AG04449 (cell line): ENCODE measurements around the gene COL5A1.

Source experiments
- CTCF ChIA-PET: fragments of 350-600 bp; formaldehyde crosslinking; extraction: SDS; loops from one replicate; lab custom pipeline; 2021; ENCODE audit warnings: antibody characterized with exemption; lab: Yijun Ruan, JAX
- POLR2A ChIA-PET: fragments of 400-600, 350-600 bp; formaldehyde crosslinking; extraction: SDS; loops from one replicate; lab custom pipeline; 2020; ENCODE audit warnings: antibody characterized with exemption, inconsistent platforms; lab: Yijun Ruan, JAX
- DNase-seq: peaks from one replicate; pipeline ENCODE4 v3.0.0-alpha.2; 2010; ENCODE audit warnings: low read depth, low spot score
- H3K4me3 ChIP-seq: 2 replicates; pipeline ENCODE4 v1.5.1; 2011; ENCODE audit warnings: low read depth, mild to moderate bottlenecking, control low read depth, low read length
- TF ChIP-seq, protein P1 (sequence below): IDR thresholded peaks from one replicate; pipeline ENCODE4 v1.5.1; 2011; ENCODE audit warnings: mild to moderate bottlenecking, moderate library complexity, low read length, control low read depth, inconsistent platforms; ENCODE audit not compliant: insufficient read depth; ENCODE audit errors: missing control alignments

The COL5A1 gene

DNA sequence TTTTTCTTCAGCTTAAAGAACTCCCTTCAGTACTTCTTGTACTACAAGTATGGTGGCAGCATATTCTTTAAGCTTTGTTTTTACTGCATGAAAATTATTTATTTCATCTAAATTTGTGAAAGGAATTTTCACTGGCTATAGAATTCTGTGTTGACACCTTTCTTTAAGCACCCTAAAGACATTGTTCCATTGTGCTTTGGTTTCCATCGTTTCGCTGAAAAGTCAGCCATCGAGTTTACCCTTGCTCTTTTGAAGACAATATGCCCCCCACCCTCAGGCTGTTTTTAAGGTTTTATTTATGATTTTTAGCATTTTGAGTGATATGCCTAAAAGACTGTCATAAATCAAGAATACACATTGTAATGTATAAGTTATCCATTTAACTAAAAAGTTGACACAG lies 27.3 kb upstream of the COL5A1 start:
- TF ChIP-seq, protein P1, sequence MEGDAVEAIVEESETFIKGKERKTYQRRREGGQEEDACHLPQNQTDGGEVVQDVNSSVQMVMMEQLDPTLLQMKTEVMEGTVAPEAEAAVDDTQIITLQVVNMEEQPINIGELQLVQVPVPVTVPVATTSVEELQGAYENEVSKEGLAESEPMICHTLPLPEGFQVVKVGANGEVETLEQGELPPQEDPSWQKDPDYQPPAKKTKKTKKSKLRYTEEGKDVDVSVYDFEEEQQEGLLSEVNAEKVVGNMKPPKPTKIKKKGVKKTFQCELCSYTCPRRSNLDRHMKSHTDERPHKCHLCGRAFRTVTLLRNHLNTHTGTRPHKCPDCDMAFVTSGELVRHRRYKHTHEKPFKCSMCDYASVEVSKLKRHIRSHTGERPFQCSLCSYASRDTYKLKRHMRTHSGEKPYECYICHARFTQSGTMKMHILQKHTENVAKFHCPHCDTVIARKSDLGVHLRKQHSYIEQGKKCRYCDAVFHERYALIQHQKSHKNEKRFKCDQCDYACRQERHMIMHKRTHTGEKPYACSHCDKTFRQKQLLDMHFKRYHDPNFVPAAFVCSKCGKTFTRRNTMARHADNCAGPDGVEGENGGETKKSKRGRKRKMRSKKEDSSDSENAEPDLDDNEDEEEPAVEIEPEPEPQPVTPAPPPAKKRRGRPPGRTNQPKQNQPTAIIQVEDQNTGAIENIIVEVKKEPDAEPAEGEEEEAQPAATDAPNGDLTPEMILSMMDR, result no peak
- CTCF ChIA-PET, result interaction anchor here (1.1 to 1.9 kb wide), 3 partner anchors 10 to 171 kb away, joined by 3 to 4 read pairs (median 3); no protein-coding TSS in a partner anchor
- POLR2A ChIA-PET, result no interaction called here
- H3K4me3 ChIP-seq, result no peak overlapping the region
- DNase-seq, result no peak

DNA sequence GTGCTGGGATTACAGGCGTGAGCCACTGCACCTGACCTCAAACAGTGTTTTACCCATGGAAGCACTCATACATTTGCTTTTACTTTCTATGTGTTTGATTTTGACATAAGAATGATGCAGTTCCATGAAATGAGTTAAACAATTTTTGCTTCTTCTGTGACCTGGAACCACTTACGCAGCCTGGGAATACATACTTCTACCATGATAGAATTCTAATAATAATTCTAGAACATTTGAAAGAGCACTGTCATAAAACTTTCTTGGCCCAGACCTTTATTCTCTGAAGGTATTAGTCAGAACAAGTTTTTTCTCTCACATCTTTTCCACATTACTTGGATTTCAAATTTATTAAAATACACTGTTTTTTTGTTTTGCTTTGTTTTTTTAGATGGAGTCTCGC lies 25.3 kb upstream of the COL5A1 start:
- TF ChIP-seq, protein P1, result no peak
- no peak overlapping the region for H3K4me3 ChIP-seq
- POLR2A ChIA-PET, result no interaction called here
- CTCF ChIA-PET, result no interaction called here
- DNase-seq, result no peak

DNA sequence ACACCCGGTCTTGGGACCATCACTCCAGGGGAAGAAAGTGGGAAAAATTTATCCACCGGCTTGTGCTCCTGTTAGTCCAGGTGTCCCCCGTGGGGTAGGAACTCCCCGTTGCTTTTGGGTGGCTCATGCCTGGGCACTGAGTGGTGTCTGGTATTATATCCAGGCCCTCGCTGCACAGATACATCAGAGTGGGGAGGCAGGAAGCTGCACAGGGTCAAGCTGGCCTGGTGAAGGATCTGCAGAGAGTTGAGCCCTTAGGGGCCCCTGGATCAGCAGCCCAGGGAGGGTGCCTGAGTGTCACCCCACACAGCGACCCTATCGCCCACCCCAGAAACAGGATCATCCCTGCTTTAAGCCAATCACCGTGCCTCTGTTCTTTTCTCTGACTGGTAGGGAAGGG lies 24.4 kb upstream of the COL5A1 start:
- TF ChIP-seq, protein P1, result no peak
- ChIA-PET POLR2A (no interaction called here), CTCF (interaction anchor here (1.3 kb wide), 1 partner anchor 16 kb away, joined by 6 read pairs; no protein-coding TSS in a partner anchor)
- no peak overlapping the region for H3K4me3 ChIP-seq
- no peak for DNase-seq

DNA sequence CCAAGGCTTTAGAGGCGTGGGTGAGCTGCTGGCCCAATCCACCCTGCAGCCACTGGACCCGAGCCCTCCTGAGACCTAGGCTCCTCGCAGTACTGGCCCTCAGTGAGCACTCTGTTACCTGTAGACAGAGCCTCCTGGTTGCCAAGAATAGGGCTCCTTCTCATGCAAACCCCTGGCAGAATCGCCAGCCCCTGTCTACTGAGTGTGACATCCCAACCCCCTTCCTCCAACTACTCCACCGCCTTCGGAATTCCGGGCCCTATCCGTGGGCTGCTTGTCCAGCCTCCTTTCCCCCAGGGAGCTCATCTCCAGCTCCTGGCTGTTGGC lies 23.8 kb upstream of the COL5A1 start:
- POLR2A ChIA-PET, result interaction anchor here (1.4 kb wide), 1 partner anchor 15 kb away, joined by 4 read pairs; no protein-coding TSS in a partner anchor
- CTCF ChIA-PET, result interaction anchor here (1.3 kb wide), 1 partner anchor 17 kb away, joined by 6 read pairs; no protein-coding TSS in a partner anchor
- TF ChIP-seq, protein P1, result no peak
- DNase-seq, result no peak
- H3K4me3 ChIP-seq, result no peak overlapping the region

DNA sequence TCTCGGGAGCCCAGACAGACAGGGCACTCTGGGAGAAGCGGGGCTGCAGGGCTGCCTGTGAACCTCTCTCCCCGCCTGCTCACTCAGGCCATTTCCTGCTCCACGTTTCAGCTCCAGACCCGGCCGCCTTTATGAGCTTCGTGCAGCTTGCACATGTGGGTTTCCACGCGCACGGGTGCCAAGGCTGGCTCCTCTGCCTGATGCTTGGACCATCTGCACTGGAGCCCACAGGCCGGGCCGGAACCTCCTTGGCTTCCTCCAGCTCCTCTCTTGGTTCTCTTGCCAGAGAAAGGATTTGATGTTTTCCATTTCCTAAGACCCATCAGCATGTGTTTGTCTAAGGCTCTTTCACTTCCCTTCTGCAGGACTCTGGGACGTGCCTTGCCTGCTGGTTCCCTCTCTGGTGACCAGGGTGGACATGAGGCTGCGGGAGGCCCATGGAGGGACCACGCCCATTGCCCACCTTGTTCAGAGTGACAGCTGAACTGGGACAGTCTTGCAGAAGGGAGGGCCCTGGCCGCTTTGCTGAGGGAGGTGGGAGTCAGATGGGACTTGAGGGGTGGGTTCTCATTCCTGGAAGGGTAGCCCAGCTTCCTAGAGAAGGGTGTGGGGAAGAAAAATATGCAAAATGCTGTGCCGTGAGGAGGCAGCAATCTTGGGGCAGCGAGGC lies 23.3 kb upstream of the COL5A1 start:
- no peak overlapping the region for H3K4me3 ChIP-seq
- CTCF ChIA-PET, result interaction anchor here (1.3 kb wide), 1 partner anchor 18 kb away, joined by 6 read pairs; no protein-coding TSS in a partner anchor
- POLR2A ChIA-PET, result interaction anchor here (1.4 kb wide), 1 partner anchor 16 kb away, joined by 4 read pairs; no protein-coding TSS in a partner anchor
- no peak for DNase-seq
- TF ChIP-seq, protein P1, result no peak

DNA sequence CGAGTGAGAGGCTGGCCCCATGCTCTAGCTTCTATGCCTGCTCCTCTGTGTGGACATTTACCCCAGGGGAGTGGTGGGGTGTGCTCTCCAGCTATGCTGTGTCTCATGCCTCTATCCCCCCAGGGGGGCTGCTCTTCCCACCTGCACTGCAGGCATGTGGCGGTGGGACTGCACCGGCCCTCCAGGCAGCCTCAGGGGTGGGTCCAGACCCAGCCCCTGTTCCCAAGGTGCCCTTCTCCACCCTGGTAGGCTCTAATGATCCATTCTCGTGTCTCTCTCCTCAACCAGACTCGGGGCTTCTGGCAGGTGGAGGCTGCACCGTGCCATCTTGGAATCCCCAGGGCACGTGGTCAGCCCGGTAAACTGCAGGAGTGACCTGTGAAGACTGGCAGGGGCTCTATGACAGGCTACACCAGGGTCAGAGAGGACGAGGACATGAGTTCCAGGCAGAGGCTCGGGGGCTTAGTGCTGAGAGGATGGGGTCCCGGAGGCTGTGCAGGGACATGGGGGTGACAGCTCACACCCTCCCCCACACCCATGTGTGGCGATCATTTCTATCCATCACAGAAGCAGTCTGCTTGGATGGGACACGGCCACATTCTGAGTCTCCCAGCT lies 22.7 kb upstream of the COL5A1 start:
- ChIA-PET CTCF (no interaction called here), POLR2A (interaction anchor here (1.4 kb wide), 1 partner anchor 16 kb away, joined by 4 read pairs; no protein-coding TSS in a partner anchor)
- TF ChIP-seq, protein P1, result no peak
- no peak for DNase-seq
- no peak overlapping the region for H3K4me3 ChIP-seq
